NCI-H2196 (cell line): ENCODE measurements around the gene ALG6.

Experiments used
- DNase-seq: peaks from one replicate; lab custom pipeline; 2025; ENCODE audit not compliant: unreplicated experiment; lab: John Stamatoyannopoulos, UW

Gene ALG6

DNA sequence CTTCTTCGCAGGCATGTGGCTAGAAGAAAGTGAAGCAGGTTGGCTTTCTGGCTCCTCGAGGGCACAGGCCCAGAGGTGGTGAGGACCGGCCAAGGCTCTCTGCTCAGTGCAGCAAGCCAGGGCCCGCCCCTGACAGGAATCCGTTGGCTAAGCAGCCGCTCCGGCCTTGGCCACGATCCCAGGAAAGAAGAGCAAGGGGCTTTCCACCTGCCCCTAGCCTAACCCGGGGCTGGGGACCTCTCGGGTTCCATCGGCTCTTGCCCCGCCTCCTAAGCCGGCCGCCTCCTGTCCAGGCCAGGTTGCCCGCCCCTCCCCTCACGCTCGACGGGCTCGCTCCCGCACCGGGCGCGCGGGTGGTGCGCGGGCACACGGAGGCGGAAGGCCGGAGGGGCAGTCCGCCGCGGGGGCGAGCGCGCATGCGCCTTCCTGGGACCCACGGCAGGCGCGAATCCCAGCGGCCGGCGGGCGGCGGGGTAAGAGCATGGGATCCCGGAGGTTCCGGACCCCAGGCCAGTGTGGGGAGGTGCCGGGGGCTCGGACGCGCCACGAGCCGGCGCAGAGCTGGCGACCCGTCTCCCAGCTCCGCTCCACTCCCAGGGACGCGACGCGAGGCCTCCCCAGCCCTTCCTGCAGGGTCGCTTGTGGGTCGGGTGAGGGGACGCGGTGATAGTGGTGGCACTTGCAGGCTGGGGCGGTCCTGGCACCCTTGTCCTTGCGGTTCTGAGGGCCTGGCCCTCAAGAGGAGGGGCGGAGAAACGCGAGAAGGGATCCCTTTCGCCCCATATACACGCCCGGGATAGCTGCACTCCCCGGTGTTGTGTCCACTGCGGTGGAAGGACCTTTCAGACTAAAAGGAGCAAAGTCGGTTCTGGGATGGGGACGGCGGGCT lies at the start of gene ALG6:
Gene ALG6, plus strand, starts transcription at position 413 of the 889 bp plus-strand sequence. CDS start 3,351 bp downstream, outside the sequence.
- peak; percentile 99 for DNase-seq

DNA sequence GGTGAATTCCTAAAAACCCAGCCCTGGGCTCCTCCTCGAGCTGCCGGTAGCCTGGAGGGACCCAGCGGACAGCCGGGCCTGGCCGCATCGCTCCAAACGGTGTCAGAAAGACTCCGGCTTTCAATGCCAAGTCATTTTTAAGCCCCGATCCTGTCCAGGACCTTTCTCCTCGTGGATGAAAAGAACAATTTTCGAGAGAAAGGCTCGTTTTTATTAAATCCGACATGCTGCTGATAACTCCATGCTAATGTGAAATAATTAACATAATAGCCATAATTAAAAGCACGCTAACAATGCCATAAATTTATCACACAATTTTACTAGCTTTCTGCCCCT lies 49.6 kb upstream of the ALG6 start:
- DNase-seq = no peak

DNA sequence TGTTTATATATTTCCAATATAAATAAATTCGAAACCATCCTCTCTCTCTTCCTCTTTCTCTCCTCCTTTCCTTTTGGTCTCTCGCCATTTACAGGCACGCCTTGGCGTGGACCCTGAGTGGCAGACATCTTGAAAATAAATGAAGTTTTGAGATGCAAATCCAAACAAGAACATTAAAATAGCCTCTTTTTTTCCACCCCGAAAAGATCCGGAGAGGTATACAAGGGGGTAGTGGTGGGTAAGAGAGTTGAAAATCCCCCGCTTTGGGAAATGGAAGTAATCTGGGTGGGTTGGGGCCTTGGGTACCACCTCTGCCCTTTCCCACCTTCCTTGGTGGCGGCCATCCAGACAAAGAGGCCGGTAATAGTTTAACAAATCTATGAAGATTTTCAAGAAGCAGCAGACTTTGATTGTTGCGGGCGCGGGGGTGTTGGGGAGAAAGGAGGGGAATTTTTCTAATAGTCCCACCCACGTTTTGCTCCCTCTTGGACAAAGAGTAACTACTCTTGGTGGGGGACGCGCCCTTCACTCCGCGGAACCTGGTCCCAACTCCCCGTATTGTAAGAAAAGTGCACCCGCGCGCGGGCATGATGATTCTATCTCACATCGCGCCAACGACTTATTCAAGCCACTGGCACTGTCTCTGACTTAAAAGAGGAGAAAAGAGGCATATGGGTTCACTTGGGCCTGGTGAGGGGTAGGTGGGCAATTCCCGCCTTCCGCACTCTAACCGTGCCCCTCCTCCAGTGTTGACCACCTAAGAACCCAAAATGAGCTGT lies 49.0 kb upstream of the ALG6 start:
- DNase-seq = no peak

DNA sequence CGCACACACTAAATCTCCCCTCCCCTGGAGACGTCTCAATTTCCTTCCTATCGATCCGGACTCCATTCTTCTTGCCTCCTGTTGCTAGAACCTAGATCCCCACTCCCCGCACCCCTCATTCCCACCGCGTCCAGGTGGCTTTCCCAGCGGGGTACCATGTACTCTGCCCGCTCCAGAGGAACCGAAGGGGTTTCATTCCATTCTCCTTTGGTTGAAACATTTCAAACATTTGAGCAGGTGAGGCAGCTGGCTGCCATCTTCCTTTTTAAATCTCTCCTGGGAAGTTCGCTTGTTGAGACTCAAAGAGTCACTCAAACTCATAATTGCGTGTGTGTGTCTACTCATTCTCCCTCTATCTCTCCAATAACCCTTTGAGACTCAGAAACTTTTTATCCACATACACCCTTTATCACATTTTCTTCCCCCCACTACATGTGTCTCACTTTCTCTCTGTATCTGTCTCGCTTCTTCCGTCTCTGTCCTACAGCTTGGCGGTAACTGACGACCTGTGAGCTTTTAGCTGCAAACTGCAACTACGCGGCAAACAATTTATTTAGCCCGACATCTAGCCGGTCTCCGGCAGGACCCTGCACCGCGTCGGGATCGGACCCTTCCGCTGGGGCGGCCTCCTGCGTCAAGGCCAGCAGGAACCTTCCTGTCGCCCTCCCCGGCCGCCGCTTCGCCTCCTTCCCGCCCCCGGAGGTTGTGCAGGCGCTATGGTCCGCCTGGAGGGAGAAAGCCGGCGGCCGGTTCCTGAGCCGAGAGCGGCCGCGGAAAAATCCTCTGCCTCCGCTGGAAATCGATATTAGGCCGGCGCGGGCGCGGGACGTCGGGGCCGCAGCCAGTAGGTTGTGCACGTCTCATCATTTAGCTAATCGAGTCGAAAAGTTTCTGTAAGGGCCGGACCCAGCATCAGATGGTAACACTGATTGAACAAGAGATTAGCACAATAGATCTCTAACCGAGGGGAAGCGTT lies 48.1 kb upstream of the ALG6 start:
- DNase-seq = no peak

DNA sequence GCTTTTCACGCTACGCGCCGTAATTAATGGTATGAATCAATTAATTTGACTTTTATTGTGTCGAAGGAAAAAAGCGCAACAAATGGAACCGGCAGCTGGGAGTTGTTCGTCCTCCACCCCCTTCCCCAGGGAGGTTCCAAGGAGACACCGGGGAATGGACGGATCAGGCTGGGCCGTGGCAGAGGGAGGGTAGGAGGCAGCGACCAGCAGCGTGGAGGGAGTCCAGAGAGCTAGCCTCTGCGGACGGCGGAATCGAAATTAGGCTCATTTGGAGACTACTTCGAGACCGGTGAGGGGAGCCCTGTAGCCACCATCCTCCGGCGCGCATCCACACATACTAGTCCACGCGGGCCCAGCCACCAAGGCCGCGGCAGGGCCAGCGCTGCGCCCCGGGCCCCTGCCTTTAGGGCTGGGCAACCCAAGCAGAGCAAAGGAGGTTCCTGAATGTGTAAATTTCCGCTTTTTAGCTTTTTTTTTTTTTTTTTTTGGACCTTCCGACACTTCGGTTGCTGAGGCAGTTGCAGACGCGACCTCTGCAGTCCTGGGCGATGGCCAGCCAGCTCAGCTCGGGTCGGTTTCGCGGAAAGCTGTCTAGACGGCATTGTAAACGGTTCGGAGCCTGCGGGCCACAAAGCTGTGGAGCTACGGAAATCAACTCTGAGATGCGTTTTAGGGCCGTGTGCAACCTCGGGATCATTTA lies 47.3 kb upstream of the ALG6 start:
- no peak for DNase-seq

DNA sequence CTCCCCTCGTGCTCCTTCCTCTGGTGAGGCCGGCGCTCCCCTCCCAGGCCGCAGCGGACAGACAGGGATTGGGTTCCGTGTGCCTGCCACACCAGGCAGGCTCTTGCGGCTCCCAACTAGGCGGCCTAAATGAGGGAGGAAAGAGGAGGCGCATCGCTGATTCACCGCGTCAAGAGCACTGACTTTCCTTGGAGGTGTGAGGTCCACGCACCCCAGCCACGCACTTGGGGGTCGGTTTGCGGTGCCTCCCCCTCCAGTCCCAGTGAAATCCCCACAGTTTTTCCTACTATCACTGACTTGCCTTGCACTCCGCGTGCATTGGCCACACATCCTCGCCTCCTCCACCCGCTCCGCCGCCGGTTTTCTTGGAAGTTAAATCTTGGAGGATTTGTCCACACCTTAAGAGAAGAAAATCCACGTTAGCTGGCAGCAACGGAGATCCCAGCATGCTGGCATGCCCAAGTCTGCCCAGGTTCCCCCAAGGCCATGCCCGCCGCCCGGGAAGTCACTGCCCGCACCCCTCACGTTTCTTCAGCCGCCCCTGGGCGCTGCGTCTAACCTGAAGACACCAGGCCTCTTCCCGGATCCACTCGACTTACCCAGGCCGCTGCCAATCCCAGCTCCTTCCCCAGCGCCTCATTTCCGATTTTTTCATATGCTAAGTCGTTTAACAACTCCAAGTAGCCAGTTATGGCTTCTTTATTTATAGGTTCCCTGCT lies 46.2 kb upstream of the ALG6 start:
- DNase-seq = no peak

DNA sequence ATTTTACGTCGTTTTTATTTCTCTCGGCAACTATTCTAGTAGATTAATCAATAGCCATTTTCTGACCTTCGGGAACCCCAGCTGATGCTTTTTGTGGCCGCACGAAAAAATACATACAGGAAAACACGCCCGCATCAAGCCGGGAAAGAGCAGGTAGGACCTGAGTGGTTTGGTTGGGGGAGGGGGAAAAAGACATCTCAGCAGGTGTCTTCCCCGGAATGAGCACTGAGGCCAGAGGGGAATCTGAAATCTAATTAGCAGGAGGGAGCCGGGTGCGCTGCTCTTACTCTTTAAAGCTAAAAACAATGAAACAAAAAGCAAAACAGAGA lies 45.7 kb upstream of the ALG6 start:
- no peak for DNase-seq

DNA sequence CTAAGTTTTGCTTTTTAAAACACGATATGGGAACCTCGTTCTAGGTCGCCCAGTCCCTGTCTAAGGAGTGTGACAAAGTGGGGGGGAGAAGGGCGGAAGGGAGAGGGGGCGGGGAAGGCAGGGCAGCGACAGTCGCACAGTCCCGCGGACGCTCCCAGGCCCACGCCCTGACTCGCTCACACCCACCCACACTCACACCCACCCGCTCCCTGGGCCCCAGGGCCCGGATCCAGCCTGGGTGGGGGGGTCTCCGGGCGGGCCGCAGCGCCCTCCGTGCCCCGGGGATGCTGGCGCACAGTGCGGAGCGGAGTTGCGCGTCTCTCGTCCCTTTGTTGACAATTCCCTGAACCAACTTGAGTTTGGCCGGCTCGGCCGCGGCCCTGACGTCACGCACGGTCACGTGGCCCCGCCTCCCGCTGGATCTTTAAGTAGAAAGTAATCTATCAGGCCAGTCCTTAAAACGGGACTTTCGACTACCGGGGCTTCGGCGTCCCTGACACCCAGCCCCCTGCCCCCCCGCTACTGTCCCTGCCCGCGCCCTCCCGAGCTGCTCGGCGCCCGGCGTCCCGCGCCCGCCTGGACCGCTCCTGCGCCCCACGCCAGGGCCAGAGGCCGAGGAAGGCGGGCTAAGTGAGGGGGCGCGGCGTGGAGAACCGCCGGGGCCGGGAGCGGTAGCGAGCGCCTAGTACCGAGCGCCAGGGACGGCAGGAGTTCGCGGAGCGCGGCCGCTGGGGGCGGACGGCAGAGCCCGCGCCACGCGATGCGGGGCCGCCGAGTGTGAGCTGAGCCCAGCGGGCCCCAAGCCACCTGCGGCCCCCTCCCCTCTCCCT lies 45.1 kb upstream of the ALG6 start, which contains the start of gene FOXD3:
Gene FOXD3, plus strand, starts transcription at position 454 of the 830 bp plus-strand sequence. CDS start 492 bp downstream, outside the sequence.
- DNase-seq = peak; percentile 77

DNA sequence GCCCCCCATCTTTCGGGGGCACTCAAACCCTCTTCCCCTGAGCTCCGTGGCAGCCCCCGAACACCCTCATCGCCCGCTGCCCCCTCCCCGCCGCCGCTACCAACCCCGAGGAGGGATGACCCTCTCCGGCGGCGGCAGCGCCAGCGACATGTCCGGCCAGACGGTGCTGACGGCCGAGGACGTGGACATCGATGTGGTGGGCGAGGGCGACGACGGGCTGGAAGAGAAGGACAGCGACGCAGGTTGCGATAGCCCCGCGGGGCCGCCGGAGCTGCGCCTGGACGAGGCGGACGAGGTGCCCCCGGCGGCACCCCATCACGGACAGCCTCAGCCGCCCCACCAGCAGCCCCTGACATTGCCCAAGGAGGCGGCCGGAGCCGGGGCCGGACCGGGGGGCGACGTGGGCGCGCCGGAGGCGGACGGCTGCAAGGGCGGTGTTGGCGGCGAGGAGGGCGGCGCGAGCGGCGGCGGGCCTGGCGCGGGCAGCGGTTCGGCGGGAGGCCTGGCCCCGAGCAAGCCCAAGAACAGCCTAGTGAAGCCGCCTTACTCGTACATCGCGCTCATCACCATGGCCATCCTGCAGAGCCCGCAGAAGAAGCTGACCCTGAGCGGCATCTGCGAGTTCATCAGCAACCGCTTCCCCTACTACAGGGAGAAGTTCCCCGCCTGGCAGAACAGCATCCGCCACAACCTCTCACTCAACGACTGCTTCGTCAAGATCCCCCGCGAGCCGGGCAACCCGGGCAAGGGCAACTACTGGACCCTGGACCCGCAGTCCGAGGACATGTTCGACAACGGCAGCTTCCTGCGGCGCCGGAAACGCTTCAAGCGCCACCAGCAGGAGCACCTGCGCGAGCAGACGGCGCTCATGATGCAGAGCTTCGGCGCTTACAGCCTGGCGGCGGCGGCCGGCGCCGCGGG lies 44.2 kb upstream of the ALG6 start:
- DNase-seq = peak; percentile 65

DNA sequence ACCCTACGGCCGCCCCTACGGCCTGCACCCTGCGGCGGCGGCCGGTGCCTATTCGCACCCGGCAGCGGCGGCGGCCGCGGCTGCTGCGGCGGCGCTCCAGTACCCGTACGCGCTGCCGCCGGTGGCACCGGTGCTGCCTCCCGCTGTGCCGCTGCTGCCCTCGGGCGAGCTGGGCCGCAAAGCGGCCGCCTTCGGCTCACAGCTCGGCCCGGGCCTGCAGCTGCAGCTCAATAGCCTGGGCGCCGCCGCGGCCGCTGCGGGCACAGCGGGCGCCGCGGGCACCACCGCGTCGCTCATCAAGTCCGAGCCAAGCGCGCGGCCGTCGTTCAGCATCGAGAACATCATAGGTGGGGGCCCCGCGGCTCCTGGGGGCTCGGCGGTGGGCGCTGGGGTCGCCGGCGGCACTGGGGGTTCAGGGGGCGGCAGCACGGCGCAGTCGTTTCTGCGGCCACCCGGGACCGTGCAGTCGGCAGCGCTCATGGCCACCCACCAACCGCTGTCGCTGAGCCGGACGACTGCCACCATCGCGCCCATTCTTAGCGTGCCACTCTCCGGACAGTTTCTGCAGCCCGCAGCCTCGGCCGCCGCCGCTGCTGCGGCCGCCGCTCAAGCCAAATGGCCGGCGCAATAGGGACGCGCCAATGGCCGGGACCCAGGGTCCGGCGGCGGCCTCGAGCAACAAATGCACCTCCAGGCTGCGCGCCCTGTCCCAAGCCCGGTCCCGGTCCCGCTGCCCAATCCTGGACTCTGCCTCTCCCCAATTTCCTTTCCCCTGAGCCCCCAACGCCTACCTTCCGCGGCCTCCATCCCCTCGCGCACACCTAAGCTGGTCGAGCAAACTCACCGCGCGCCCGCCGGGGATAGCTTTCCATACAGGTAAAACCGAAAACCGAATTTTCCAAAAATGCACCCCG lies 43.3 kb upstream of the ALG6 start:
- peak; percentile 45 for DNase-seq

DNA sequence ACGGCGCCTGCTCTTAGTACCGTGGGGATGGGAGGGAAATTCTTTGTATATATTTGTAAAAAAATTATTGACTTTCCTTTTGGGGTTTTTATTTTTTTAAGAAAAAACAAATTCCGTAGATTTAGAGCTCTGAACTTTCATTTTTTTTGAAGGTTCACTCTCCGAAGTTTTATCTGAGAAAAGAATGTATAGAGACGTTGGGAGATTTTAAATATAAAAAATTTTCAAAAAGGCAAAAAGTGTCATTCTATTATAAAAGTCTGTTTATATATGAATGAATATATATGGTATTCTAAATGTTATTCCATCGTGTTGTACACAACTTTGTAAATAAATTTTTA lies 42.7 kb upstream of the ALG6 start:
- no peak for DNase-seq

DNA sequence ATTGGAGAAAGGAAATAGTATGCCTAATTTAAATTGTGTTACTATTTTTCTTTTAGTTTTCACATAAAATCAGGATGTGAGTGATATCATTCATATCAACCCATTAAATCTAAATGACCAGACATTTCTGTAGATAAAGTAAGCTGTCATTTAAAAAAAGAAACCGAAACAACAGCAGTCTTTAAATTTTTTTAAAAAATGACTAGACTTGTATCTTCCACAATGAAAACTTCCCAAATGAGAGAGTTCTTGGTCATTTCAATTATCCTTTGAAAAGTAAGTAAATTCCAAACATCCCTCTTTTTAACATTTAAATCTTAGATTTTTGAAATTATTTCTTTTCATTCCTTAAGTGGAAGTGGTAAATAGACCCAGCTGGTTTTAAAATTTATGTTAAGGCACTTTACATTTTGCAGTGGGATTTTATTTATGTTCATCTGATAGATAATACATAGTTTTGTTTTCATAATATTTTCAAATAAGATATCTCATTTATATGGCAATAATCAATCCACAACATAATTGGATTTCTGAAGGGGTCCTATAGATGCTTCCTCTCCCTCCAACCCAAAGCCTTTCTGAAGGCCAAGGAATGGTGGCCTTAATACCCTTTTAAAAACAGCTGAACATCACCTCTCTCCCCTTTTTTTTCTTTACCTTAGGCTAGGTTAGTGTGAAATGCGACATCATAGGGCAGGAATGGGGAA lies 42.0 kb upstream of the ALG6 start:
- DNase-seq = no peak

DNA sequence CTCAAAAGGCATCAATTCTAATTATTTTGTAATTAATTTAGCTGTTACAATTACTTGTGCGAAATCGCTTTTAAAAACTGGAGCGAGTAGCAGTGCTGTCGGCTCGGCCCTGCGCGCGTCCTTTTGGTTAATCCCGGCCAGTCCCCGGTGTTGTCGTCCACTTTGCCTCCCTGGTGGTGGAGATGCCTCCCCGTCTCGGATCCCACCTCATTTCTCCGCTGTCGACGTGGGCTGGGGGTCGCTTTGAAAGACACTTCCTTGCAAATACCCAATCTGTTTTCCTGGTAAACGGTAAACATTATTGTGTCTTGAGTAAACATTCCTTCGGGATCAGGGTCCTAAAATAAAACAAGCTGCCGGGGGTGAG lies 41.3 kb upstream of the ALG6 start:
- DNase-seq = no peak

DNA sequence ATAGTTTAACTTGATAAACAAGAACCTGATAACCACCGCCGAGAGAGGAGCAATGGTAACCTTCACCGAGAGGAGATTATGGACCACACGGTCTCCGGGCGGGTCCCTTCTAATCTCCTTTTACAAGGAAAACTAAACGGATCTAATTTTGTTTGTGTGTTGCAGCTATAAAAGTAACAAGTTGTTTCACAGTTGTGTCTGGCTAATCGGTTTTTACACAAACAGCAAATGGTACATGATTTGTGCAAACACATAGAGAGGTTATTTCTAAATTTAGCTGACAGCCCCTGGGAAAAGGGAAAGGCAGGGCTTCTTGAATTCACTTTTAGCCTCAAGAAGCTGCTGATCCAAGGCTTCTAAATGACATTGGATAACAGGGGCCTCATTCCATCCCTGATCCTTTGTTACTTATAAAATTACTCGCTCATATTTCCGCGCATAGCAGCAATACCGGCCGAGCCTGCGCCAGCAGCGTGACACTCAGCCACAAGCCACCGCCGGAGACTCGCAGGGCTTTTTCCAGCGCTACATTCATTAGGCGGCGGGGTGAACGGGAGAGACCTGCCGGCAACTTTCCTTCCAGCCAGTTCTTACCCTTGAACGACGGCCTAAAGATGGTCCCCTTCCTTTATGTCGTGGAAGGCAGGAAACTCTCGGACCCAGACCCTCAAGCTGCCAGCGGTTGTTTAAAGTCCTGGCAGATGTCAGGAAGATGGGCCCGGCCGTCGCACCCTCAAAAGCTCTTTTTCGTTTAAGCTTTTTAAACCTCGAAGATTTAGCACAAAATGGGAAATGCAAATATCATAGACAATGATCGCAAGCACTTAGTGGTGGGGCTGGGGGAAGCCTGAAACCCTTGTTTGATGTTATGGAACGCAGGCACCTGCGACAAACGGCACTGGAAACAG lies 40.7 kb upstream of the ALG6 start:
- no peak for DNase-seq

DNA sequence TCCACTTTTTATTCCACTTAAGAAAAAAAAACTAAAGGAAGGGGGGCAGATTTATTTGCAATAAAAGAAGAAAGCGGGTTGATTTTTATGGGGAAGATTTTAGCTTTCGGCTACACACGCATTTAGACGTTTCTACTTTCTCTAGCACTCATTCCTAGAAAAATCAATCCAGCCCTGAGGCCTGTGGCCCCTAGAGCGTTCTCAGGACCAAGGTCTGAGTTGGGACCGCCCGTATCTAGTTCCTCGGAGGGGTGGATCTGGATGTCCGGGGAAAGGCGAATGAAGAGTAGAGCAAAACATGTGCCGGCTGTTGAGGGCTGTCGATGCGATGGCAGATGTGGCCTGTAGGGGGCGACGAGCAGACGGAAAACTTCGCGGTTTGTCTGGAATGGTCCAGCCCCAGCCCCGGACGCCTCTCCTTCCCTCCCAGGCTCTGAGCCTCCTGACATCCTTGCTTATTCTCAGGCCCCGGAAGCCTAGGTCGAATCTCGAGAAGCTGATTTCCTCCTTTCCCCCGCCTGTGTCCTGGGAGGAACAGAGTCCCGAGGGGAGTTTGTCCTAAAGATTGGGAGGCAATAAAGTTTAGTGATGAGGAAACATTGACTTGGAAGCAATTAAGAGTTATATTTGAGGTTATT lies 39.9 kb upstream of the ALG6 start:
- peak; percentile 69 for DNase-seq
